NCI-H1694 treated with DMSO at 0.1 percent for 48 hours (cell line): ENCODE results near the gene LMTK3.

Experiments used
- DNase-seq: peaks from one replicate; lab custom pipeline; 2025; lab: John Stamatoyannopoulos, UW

The LMTK3 gene

GRCh38 chr19:48444936-48445200 lies 66.8 kb downstream of the LMTK3 start:
- peak; percentile 31 for DNase-seq

GRCh38 chr19:48444129-48444935 lies 67.3 kb downstream of the LMTK3 start:
- no peak for DNase-seq

GRCh38 chr19:48443731-48444128 lies 67.9 kb downstream of the LMTK3 start:
- no peak for DNase-seq

GRCh38 chr19:48443256-48443655 lies 68.4 kb downstream of the LMTK3 start:
- DNase-seq: no peak

- DNase-seq: no peak
Measured at GRCh38 chr19:48442116-48443035, 69.3 kb downstream of the LMTK3 start.

GRCh38 chr19:48441360-48442050 lies 70.1 kb downstream of the LMTK3 start:
- no peak for DNase-seq

GRCh38 chr19:48436586-48436985 lies 75.0 kb downstream of the LMTK3 start:
- DNase-seq: no peak
